ENCODE data around the gene CDK14. TPM values are rescaled to one million over a fixed set of nuclear protein-coding genes. Genes with fewer than 3 reads are reported as not detected.
A peak's percentile ranks its signal among the peaks of the same experiment; 100 is the strongest.

The CDK14 gene
- total RNA-seq, 1 experiment from 2014 or later = 57.9 TPM

DNA sequence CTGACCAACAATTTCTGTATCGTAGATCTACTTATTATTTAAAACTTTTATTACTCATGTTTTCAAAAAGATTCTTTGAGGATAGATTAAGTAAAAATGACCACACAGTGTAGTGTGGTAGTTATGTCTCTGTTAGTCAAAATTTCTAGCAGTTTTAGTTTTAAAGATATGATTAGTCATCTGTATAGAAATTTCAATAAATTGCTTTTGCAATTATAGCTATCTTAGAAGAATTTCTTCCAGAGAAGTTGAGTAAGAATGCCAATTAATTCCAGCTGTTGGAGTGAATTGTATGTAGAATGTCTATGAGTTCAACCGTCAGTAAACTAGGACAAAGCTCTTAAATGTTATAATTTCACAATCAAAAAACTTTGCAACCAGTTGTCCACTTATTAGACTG lies 229.7 kb downstream of the CDK14 start:
- DNase-seq (ENCODE audit: low spot score) (no peak), ATAC-seq (no peak)
- TF ChIP-seq CBFB (CRISPR knock-in tag; IDR thresholded peaks at IDR 0.05; ENCODE audit: low read depth) (no peak), RELA (CRISPR knock-in tag; IDR thresholded peaks at IDR 0.05; ENCODE audit: borderline replicate concordance) (no peak), SOX15 (CRISPR knock-in tag; IDR thresholded peaks at IDR 0.05) (no peak), TP53 (CRISPR knock-in tag; IDR thresholded peaks at IDR 0.05) (no peak), E2F5 (CRISPR knock-in tag; IDR thresholded peaks at IDR 0.05) (no peak), CREM (CRISPR knock-in tag; IDR thresholded peaks at IDR 0.05) (no peak), KAT7 (CRISPR knock-in tag; IDR thresholded peaks at IDR 0.05; ENCODE audit: borderline replicate concordance) (no peak), ZNF317 (CRISPR knock-in tag; IDR thresholded peaks at IDR 0.05; ENCODE audit: borderline replicate concordance, low read depth) (no peak), TEAD4 (CRISPR knock-in tag; IDR thresholded peaks at IDR 0.05) (no peak), TEAD1 (CRISPR knock-in tag; IDR thresholded peaks at IDR 0.05) (no peak), NR2C2 (CRISPR knock-in tag; IDR thresholded peaks at IDR 0.05) (no peak), ELF4 (CRISPR knock-in tag; IDR thresholded peaks at IDR 0.05; ENCODE audit: low read depth) (no peak), MYBL2 (CRISPR knock-in tag; IDR thresholded peaks at IDR 0.05) (no peak), SMAD4 (CRISPR knock-in tag; IDR thresholded peaks at IDR 0.05) (no peak)
- Mint-ChIP-seq H3K27me3 (ENCODE audit: low read depth) (no peaks in the 10 kb centered on the region), H3K4me3 (no peak overlapping the region), H3K4me1 (peaks cover 6% of the 10 kb centered on the region), H3K27ac (no peak overlapping the region), H3K9me3 (peaks cover 33% of the 10 kb centered on the region), H3K36me3 (peaks cover 32% of the 10 kb centered on the region)
- CTCF ChIA-PET = no interaction called here
- POLR2A ChIA-PET = no interaction called here

DNA sequence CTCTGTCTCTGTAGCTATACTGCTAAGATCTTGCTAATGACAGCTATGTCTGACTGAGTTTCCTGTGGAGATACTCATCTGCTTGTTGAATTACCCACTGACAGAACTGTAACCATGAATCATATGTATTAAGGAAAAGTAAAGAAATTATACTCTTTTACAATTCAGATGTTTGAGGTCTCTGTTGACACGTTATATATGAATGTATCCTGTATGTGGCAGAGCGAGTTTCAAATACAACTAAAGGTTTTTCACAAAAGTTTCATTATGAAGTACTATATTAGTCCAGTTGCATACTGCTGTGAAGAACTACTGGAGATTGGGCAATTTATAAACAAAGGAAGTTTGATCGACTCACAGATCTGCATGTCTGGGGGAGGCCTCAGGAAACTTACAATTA lies 232.5 kb downstream of the CDK14 start:
- H3K36me3 Mint-ChIP-seq = peaks cover 35% of the 10 kb centered on the region
- DNase-seq (ENCODE audit: low spot score) = no peak
- ChIA-PET POLR2A (no interaction called here), CTCF (interaction anchor here (0.6 kb wide), 1 partner anchor 185 kb away, joined by 7 read pairs; no protein-coding TSS in a partner anchor)
- no peak for TF ChIP-seq TEAD4 (CRISPR knock-in tag; IDR thresholded peaks at IDR 0.05)
- H3K27me3 Mint-ChIP-seq (ENCODE audit: low read depth) = no peaks in the 10 kb centered on the region
- no peak for ATAC-seq
- no peak overlapping the region for H3K4me3 Mint-ChIP-seq
- H3K9me3 Mint-ChIP-seq = peaks cover 40% of the 10 kb centered on the region
- no peak overlapping the region for H3K27ac Mint-ChIP-seq
- H3K4me1 Mint-ChIP-seq = peaks cover 11% of the 10 kb centered on the region

- TF ChIP-seq, protein P1, sequence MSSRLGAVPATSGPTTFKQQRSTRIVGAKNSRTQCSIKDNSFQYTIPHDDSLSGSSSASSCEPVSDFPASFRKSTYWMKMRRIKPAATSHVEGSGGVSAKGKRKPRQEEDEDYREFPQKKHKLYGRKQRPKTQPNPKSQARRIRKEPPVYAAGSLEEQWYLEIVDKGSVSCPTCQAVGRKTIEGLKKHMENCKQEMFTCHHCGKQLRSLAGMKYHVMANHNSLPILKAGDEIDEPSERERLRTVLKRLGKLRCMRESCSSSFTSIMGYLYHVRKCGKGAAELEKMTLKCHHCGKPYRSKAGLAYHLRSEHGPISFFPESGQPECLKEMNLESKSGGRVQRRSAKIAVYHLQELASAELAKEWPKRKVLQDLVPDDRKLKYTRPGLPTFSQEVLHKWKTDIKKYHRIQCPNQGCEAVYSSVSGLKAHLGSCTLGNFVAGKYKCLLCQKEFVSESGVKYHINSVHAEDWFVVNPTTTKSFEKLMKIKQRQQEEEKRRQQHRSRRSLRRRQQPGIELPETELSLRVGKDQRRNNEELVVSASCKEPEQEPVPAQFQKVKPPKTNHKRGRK (CRISPR knock-in tag; IDR thresholded peaks at IDR 0.05; ENCODE audit: borderline replicate concordance) = no peak
- TF ChIP-seq MYBL2 (CRISPR knock-in tag; IDR thresholded peaks at IDR 0.05) (no peak), ZNF671 (CRISPR knock-in tag; IDR thresholded peaks at IDR 0.05) (no peak), PREB (CRISPR knock-in tag; IDR thresholded peaks at IDR 0.05; ENCODE audit: borderline replicate concordance) (no peak), TCF7 (CRISPR knock-in tag; IDR thresholded peaks at IDR 0.05; ENCODE audit: low read depth) (no peak), HMGA2 (CRISPR knock-in tag; IDR thresholded peaks at IDR 0.05) (no peak), ATF1 (CRISPR knock-in tag; IDR thresholded peaks at IDR 0.05) (no peak), CREM (CRISPR knock-in tag; IDR thresholded peaks at IDR 0.05) (no peak), SMAD4 (CRISPR knock-in tag; IDR thresholded peaks at IDR 0.05) (no peak), SOX15 (CRISPR knock-in tag; IDR thresholded peaks at IDR 0.05) (no peak), ZNF138 (CRISPR knock-in tag; conservative IDR thresholded peaks at IDR 0.05) (no peak), NFATC4 (CRISPR knock-in tag; IDR thresholded peaks at IDR 0.05) (no peak), ETV6 (CRISPR knock-in tag; IDR thresholded peaks at IDR 0.05) (no peak)
- DNase-seq (ENCODE audit: low spot score) (no peak), ATAC-seq (peak; percentile 89)
- peaks cover 40% of the 10 kb centered on the region for H3K9me3 Mint-ChIP-seq
- peaks cover 11% of the 10 kb centered on the region for H3K4me1 Mint-ChIP-seq
- H3K36me3 Mint-ChIP-seq = peaks cover 35% of the 10 kb centered on the region
- ChIA-PET POLR2A (no interaction called here), CTCF (no interaction called here)
- no peak overlapping the region for H3K27ac Mint-ChIP-seq
- H3K4me3 Mint-ChIP-seq = no peak overlapping the region
- H3K27me3 Mint-ChIP-seq (ENCODE audit: low read depth) = no peaks in the 10 kb centered on the region
Measured at GRCh38 chr7:90830308-90830707, 234.2 kb downstream of the CDK14 start.
